Urinary bladder (tissue), 4 donors: ENCODE data around the gene FOXK1. TPM values are rescaled to one million over a fixed set of nuclear protein-coding genes. Genes with fewer than 3 reads are reported as not detected.

Experiments
- DNase-seq: peaks from one replicate; pipeline ENCODE4 v3.0.0-alpha.2; 2015; ENCODE audit errors: extremely low spot score
- H3K27ac ChIP-seq: one replicate; pipeline ENCODE4 v1.5.1; 2013; ENCODE audit warnings: low read depth, mild to moderate bottlenecking, moderate library complexity
- H3K36me3 ChIP-seq: one replicate; pipeline ENCODE4 v1.6.1; 2013; ENCODE audit warnings: mild to moderate bottlenecking, moderate library complexity; ENCODE audit not compliant: insufficient read depth
- H3K4me1 ChIP-seq: one replicate; pipeline ENCODE4 v1.6.1; 2013; ENCODE audit warnings: mild to moderate bottlenecking, moderate library complexity; ENCODE audit not compliant: insufficient read depth
- H3K4me3 ChIP-seq: one replicate; pipeline ENCODE4 v1.5.1; 2013; ENCODE audit warnings: low read depth, low read length
- WGBS: extraction: QIAGEN DNeasy Blood & Tissue Kit; methylation state at CpG from one replicate; pipeline ENCODE4 v1.1.7; 2013; 5-methylcytosine and 5-hydroxymethylcytosine counted together
- polyA plus RNA-seq: library from polyadenylated mRNA; stranded (reverse); fragments of 200-250 nt; gene quantifications from one replicate; pipeline ENCODE4 v1.2.3, GENCODE V29; 2013
- total RNA-seq: library from RNA; depleted of rRNA; stranded (reverse); fragments of >200 nt; gene quantifications from one replicate; pipeline ENCODE4 v1.2.3, GENCODE V29; 2014
- donor health status: healthy with polysubstance abuse.
- donor health status: healthy.

Gene FOXK1
- total and polyA plus RNA-seq, 2 donors: 8.1 to 22.2 TPM

- H3K36me3 ChIP-seq: no peaks in the 10 kb centered on the region
- no peaks in the 10 kb centered on the region for H3K4me1 ChIP-seq
- DNase-seq: no peak
- H3K4me3 ChIP-seq: no peak overlapping the region
- no peak overlapping the region for H3K27ac ChIP-seq
- 86% methylated on average over 27 of the region's 27 CpGs for WGBS
These were observed 31.2 kb downstream of the FOXK1 start for GRCh38 chr7:4713183-4713784.

GRCh38 chr7:4714161-4714700, 32.1 kb downstream of the FOXK1 start:
- DNase-seq: no peak
- H3K27ac ChIP-seq: no peak overlapping the region
- 97% methylated on average over 15 of the region's 15 CpGs for WGBS
- H3K4me1 ChIP-seq: no peaks in the 10 kb centered on the region
- H3K36me3 ChIP-seq: no peaks in the 10 kb centered on the region
- H3K4me3 ChIP-seq: no peak overlapping the region

GRCh38 chr7:4714767-4715409, 32.8 kb downstream of the FOXK1 start:
- 83% methylated on average over 26 of the region's 26 CpGs for WGBS
- DNase-seq: no peak
- Histone ChIP-seq H3K27ac (no peak overlapping the region), H3K4me3 (no peak overlapping the region), H3K36me3 (no peaks in the 10 kb centered on the region), H3K4me1 (no peaks in the 10 kb centered on the region)

GRCh38 chr7:4715410-4715776, 33.3 kb downstream of the FOXK1 start:
- no peak for DNase-seq
- H3K4me3 ChIP-seq: no peak overlapping the region
- H3K36me3 ChIP-seq: no peaks in the 10 kb centered on the region
- H3K27ac ChIP-seq: no peak overlapping the region
- H3K4me1 ChIP-seq: no peaks in the 10 kb centered on the region
- WGBS: 42% methylated on average over 13 of the region's 13 CpGs

- H3K27ac ChIP-seq: no peak overlapping the region
- no peak for DNase-seq
- H3K4me3 ChIP-seq: no peak overlapping the region
- no peaks in the 10 kb centered on the region for H3K4me1 ChIP-seq
- H3K36me3 ChIP-seq: no peaks in the 10 kb centered on the region
- 92% methylated on average over 29 of the region's 29 CpGs for WGBS
These were observed 35.1 kb downstream of the FOXK1 start for GRCh38 chr7:4716946-4717795.

GRCh38 chr7:4718075-4718474, 36.0 kb downstream of the FOXK1 start:
- Histone ChIP-seq H3K27ac (no peak overlapping the region), H3K36me3 (no peaks in the 10 kb centered on the region), H3K4me1 (no peaks in the 10 kb centered on the region), H3K4me3 (no peak overlapping the region)
- WGBS: 90% methylated on average over 22 of the region's 22 CpGs
- DNase-seq: no peak

GRCh38 chr7:4720225-4720624, 38.1 kb downstream of the FOXK1 start:
- 87% methylated on average over 3 of the region's 3 CpGs for WGBS
- Histone ChIP-seq H3K4me1 (no peaks in the 10 kb centered on the region), H3K36me3 (no peaks in the 10 kb centered on the region), H3K27ac (no peak overlapping the region), H3K4me3 (no peak overlapping the region)
- no peak for DNase-seq

GRCh38 chr7:4722308-4722707, 40.2 kb downstream of the FOXK1 start:
- H3K4me3 ChIP-seq: no peak overlapping the region
- WGBS: 94% methylated on average over 20 of the region's 20 CpGs
- H3K36me3 ChIP-seq: no peaks in the 10 kb centered on the region
- H3K4me1 ChIP-seq: no peaks in the 10 kb centered on the region
- H3K27ac ChIP-seq: no peak overlapping the region
- no peak for DNase-seq

- 79% methylated on average over 30 of the region's 30 CpGs for WGBS
- H3K27ac ChIP-seq: no peak overlapping the region
These were observed 41.0 kb downstream of the FOXK1 start for GRCh38 chr7:4722960-4723630.

GRCh38 chr7:4724648-4725013, 42.5 kb downstream of the FOXK1 start:
- Histone ChIP-seq H3K4me1 (no peaks in the 10 kb centered on the region), H3K36me3 (no peaks in the 10 kb centered on the region), H3K27ac (peak overlapping the region; percentile 89), H3K4me3 (peak overlapping the region; percentile 42)
- DNase-seq: no peak
- 44% methylated on average over 6 of the region's 6 CpGs for WGBS

More at GRCh38 chr7:4722960-4723630, 41.0 kb downstream of the FOXK1 start:
- Histone ChIP-seq H3K36me3 (no peaks in the 10 kb centered on the region), H3K4me1 (no peaks in the 10 kb centered on the region), H3K4me3 (no peak overlapping the region)
- no peak for DNase-seq

- Histone ChIP-seq H3K27ac (peak overlapping the region; percentile 89), H3K36me3 (no peaks in the 10 kb centered on the region), H3K4me3 (peak overlapping the region; percentile 42), H3K4me1 (no peaks in the 10 kb centered on the region)
- DNase-seq: no peak
- WGBS: 11% methylated on average over 48 of the region's 48 CpGs
These were observed 43.1 kb downstream of the FOXK1 start for GRCh38 chr7:4725014-4725849.

- peak overlapping the region; percentile 42 for H3K4me3 ChIP-seq
- no peaks in the 10 kb centered on the region for H3K36me3 ChIP-seq
- H3K27ac ChIP-seq: peak overlapping the region; percentile 89
- no peak for DNase-seq
- H3K4me1 ChIP-seq: no peaks in the 10 kb centered on the region
- 31% methylated on average over 15 of the region's 15 CpGs for WGBS
These were observed 43.9 kb downstream of the FOXK1 start for GRCh38 chr7:4725850-4726450.
